Effector CD4-positive, alpha-beta T cell (primary cell): ENCODE measurements around the gene PRR33. TPM values are rescaled to one million over a fixed set of nuclear protein-coding genes. Genes with fewer than 3 reads are reported as not detected.
"Not testable (repeated sequence)": the region's sequence is repeated elsewhere in the genome, so short reads cannot be mapped to it uniquely, and the experiment has no call there.

Experiments
- DNase-seq: peaks from one replicate; pipeline ENCODE4 v3.0.0-alpha.2; 2020
- total RNA-seq: gene quantifications from one replicate; lab custom pipeline; 2026; lab: John Stamatoyannopoulos, UW

PRR33 gene
- total RNA-seq, result not detected

- DNase-seq, result no peak
These were observed at the start of gene PRR33 for GRCh38 chr11:1891831-1892115. Gene PRR33, minus strand, starts transcription at chr11:1891895. Its CDS starts 1,311 bp downstream, at chr11:1890584.

GRCh38 chr11:1939788-1940187, 48.1 kb upstream of the PRR33 start:
- DNase-seq, result not testable (repeated sequence)

GRCh38 chr11:1939006-1939625, 47.4 kb upstream of the PRR33 start:
- DNase-seq, result no peak

GRCh38 chr11:1938343-1939005, 46.8 kb upstream of the PRR33 start:
- DNase-seq, result no peak

GRCh38 chr11:1937616-1938342, 46.1 kb upstream of the PRR33 start:
- no peak for DNase-seq

DNA sequence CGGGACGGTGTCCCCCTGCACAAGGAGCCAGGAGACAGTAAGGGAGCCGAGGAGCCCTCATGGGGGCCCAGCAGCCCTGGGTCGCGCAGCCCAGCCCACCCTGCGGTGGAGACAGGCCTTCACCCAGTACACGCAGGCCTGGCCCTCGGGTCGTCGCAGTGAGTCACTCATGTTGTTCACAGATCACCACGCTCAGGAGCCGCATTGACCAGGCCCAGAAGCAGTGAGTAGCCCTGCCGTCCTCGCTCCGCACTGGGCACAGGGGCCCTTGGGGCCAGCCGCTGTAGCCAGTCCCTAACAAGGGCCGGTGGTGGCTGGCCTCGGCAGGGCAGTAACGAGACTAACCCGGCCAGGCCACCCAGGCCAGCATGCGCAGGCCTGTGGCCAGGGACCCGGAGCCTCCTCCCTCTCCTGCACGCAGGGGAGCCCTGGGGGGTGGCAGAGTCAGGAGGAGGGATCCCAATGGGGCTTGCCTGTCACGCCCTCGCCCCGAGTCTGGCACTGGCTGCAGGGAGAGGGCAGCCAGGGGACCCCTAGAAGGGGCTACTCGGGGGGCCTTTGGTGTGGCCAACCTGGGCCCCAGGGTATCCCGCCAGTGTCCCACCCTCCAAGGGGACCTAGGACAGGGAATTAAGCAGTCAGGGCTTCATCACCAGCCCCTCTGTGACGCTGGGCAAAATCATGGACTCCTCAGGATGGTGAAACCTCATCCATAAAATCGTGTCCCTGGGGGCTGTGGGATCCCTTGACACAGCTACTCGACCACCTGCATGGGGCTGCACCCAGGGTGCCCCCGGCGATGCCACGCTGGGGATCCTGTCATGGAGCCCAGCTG, 45.3 kb upstream of the PRR33 start:
- peak; percentile 1 for DNase-seq

- DNase-seq, result no peak
These were observed 44.5 kb upstream of the PRR33 start for GRCh38 chr11:1936072-1936780.

DNA sequence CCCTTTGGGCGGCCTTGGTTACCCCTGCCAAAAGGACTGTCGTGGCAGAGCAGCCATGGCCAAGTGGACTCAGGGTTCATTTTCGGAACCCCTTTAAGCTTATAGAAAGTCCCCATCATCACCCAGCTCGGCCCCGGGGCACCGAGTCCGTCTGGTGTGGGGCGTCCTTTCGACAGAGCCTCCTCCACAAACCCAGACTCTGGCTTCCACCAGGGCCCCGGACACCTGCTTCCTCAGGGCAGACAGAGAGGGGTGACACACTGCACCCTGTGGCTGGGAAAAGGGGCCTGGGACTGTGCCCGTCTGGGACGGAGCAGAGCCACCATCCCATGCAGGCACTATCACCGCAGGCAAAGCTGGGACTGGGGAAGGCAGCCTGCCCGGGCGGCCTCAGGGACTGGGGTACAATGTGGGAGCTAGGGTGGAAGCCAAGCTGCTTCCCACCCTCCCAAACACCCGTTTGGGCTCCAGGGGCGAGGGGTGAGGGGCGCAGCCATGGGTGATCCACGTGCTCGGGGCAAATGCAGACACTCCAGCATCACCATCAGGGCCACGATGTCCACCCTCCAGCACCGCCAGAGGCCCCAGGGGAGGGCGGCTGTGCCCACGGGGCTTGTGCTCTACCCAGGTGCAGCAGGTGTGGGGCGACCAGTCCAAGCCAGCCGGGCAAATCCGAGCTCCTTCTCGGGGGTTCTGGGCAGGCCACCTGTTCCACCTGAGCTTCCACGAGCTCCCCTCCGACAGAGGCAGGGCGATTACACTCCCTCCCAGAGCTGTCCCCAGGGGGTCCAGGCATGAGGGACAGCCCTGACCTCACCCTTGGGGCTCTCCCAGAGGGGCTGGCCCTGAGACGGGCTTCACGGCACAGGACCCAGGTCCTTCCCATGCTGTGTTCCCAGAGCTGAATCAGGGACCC, 43.7 kb upstream of the PRR33 start:
- peak; percentile 1 for DNase-seq

- no peak for DNase-seq
These were observed 42.9 kb upstream of the PRR33 start for GRCh38 chr11:1934335-1935155.

DNA sequence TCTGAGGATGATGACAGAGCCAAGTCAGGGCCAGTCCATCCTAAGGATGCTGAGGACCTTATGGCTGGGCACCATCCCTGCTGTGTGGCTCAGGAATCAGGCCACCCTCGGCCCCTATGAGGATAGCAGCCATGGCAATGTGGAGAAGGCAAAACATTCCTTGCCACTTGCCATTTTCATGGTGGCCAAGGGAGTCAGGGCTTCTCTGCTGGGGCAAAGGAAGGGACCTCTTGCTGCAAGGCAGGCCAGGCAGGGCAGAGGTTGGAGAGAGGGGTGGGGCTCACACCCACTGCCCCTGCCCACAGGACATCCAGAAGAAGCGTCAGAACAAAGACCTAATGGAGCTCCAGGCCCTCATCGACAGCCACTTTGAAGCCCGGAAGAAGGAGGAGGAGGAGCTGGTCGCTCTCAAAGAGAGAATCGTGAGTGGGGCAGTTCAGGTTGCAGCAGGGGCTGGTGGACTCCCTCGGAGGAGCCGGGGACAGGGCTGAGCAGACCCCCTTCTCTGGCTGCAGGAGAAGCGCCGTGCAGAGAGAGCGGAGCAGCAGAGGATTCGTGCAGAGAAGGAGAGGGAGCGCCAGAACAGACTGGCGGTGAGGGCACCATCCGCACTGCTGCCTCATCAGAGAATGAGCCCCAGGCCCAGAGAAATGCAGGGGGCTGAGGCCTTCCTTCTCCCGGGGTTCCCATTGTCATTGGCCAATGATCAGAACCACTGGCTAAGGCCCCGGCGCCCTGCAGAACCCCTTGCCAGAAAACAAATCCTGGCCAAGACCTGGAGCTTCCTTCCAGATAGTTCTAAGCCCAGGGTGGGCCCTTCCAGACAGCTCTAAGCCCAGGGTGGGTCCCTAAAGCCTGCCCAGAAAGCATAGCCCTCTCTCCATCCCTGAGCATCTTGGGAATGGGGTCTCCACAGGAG, 42.0 kb upstream of the PRR33 start:
- no peak for DNase-seq

- DNase-seq, result no peak
These were observed 41.0 kb upstream of the PRR33 start for GRCh38 chr11:1932681-1933080.

DNA sequence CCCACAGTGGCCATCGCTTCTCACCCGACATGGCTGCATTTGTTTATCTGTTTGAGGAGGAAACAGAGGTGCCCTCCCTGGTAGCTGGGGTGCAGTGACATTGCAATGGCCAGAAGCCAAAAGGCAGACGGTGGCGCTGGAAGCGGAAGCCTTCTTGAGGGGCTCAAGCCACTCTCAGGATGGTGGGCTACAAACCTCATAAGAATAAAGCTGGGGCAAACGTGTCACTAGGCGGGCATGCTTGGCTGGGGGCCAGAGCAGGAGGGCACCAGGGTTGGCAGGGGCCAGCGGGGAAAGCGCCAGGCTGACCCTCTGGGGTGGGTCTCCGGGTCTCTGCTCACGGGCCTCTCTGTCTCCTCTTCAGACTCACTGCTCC, 40.4 kb upstream of the PRR33 start:
- no peak for DNase-seq

DNA sequence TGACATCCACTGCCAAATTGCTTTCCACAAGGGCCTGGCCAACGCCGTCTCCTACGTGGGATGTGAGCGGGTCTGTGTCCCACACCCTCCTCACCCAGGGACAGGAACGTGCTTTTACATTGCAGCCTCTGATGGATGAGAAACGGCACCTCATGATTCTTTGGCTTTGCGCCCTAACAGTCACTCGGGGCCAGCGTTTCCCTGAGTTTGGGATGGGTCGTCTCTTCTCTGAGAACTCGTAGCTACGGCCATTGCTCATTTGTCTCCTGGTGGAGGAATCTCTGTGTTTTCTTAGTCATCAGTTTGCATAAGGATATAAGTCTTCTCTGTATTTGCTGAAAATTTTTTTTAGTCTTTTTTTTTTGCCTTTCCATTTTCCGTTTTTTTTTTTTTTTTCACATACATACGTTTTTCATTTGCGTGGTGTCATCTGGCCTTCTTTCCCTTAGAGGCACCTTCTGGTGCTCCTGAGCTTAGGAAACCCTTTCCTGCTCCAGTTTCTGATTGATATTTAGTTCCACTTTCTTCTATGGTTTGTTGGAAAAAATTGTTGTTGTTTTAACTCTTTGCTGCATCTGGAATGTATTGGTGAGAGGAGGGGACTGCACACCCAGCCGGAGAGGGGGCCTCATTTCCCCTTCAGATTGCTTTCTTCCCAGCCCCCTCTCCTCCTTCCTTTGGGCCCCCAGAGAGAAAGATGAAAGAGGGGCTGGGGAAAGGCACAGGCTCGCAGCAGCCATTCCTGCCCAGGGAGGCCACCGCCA, 39.8 kb upstream of the PRR33 start:
- DNase-seq, result no peak

GRCh38 chr11:1930462-1930830, 38.8 kb upstream of the PRR33 start:
- DNase-seq, result no peak

DNA sequence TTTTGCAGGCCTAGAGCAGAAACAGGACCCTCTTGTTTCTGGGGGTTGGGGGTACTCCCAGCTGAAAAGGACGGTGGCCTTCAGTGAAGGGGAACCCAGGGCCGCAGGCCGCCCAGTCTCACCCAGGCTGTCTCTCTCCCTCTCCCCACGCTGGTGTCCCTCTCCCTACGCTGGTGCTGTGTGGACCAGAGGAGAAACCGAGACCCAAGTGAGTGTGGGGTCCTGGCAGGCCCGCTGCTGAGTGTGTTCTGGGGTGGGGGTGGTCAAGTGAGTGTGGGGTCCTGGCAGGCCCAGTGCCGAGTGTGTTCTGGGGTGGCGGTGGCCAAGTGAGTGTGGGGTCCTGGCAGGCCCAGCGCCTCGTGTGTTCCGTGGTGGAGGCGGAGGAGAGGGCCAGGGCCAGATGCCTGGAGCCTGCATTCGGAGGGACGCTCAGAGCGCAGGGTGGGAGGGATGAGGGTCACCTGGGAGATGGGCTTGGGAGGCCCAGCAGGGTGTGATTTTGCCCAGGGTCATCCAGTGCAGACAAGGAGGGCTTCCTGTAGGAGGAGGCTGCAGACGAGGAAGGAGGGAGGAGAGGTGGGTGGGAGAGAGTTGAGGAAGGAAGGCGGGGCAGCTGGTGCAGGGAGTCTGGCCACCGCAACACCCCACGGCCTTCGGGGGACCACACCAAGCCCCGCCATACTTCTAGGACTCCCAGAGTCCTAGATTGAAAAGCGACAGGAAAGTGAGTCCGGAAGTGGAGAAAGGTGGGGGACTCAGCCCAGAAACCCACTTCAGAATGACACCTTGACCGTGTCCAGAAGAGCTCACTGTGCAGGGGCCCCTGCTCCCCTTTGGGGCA, 38.1 kb upstream of the PRR33 start:
- DNase-seq, result no peak

- DNase-seq, result no peak
These were observed 37.3 kb upstream of the PRR33 start for GRCh38 chr11:1928891-1929541.

DNA sequence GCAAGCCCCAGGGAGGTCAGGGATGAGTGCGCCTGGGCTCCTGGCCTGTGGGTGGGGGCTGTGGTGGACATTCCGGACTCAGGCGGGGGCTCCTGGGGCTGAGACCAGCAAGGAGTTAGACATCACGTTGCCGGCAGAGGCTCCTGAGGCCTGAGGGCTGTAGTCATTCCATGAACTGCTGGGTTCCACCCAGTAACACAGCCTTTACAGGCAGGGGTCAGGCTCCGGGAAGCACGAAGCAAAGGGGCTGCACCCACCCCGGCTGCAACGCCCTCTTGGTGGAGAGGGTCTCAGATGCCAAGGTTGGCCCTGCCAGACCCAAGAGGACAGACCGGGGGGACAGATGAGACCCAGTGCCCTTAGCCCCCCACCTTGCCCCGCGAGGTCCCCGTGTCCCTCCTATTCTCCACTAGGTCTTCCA, 36.8 kb upstream of the PRR33 start:
- no peak for DNase-seq
